Stimulated activated CD4-positive, alpha-beta T cell treated with anti-CD3 and anti-CD28 coated beads, Interleukin-4, amount 100 ng/mL, for 48 hours (primary cell): ENCODE measurements around the gene UBAC2.

Source experiments
- DNase-seq, 2 donors: peaks; one replicate each; pipeline ENCODE4 v3.0.0-alpha.2; 2020; ENCODE audit warnings: low read depth in 2 of 2

Gene UBAC2

GRCh38 chr13:99269627-99270241 is 69.1 kb downstream of the UBAC2 start:
- DNase-seq, result no peak

DNA sequence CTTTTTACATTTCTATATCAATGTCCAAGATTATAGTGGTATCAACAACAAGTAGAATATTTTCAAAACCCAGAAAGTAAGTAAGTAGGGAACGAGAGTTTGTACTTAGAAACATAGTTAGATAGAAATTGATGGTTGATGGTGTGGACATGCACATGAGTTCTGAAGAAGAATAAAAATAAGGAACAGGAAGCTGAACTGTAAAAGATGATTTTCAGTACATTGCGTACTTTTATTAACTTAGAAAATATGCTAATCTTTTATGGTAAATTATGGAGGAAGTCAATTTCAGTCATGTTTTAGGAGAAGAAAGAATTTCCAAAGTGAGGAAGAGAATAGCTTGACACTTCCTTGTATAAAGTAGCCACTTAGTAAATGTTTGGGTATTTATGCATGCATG is 69.9 kb downstream of the UBAC2 start:
- no peak for DNase-seq

DNA sequence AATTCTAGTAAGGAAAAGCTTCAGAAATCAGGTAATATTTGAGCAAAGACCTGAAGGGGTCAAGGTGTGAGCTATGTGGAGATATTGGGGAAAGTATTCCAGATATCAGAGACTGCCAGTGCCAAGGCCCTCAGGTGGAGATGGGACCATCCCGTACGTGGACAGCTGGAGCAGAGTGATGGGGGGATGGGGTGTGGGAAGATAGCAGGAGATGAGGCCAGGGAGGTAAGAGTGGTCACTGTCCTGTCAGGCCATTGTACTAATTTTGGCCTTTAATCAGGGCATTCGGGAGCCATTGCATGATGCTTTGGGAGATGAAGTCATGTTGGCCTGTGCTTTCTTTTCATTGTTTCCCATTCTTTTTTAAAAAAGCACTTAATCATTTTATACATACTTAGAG is 70.6 kb downstream of the UBAC2 start:
- DNase-seq, result no peak

DNA sequence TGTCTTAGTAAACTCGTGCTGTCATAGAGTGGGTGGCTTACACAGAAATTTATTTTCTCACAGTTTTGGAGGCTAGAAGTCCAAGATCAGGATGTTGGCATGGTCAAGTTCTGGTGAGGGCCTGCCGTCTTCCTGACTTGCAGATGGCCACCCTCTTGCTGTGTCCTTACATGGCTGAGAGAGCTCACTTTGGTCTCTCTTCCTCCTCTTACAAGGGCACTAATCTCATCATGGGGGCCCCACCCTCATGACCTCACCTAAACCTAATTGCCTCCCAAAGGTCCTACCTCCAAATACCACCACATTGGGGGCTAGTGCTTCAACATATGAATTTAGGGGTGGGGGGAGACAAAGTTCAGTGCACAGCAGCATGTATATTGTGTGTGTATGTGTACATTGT is 71.8 kb downstream of the UBAC2 start:
- no peak for DNase-seq

DNA sequence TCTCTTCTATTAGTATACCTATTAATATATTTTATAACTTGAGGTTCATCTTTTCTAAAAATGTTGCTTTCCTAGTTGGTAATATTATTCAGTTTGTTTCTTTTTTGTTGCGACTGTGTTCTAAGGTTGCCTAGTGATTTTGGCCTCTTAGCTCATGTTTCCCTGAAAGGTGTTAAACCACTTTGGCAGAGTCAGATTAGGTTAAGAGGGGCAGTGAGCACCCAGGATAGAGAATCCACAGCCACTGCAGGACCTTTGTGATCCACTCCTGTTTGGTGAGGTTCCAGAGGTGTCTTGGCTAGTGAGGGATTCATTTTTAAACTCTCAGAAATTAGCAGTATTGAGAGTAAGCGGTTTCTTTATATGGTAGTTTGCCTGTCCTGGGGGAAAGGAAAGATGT is 72.5 kb downstream of the UBAC2 start:
- no peak for DNase-seq

- no peak for DNase-seq
Measured at GRCh38 chr13:99275093-99275469, 74.4 kb downstream of the UBAC2 start.

- DNase-seq, result no peak
Measured at GRCh38 chr13:99276706-99277105, 76.1 kb downstream of the UBAC2 start.

GRCh38 chr13:99277629-99278028 is 77.0 kb downstream of the UBAC2 start:
- no peak for DNase-seq

GRCh38 chr13:99278200-99278599 is 77.5 kb downstream of the UBAC2 start:
- no peak for DNase-seq

- DNase-seq, result no peak
Measured at GRCh38 chr13:99278843-99279242, 78.2 kb downstream of the UBAC2 start.

DNA sequence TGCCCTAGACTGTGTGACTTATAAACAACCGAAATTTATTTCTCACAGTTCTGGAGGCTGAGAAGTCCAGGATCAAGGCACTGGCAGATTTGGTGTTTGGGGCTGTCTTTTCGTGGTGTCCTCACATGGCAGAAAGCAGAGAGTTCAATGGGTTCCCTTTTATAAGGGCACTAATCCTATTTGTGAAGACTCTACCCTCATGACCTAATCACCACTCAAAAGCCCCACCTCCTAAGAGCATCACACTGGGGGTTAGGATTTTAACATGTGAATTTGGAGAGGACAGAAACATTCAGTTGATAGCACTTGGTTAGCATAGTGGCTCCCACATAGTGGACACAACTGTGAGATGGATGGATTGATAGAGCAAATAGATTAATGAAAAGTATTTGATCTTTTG is 79.0 kb downstream of the UBAC2 start:
- DNase-seq, result no peak

- DNase-seq, result no peak
Measured at GRCh38 chr13:99280166-99280565, 79.5 kb downstream of the UBAC2 start.

DNA sequence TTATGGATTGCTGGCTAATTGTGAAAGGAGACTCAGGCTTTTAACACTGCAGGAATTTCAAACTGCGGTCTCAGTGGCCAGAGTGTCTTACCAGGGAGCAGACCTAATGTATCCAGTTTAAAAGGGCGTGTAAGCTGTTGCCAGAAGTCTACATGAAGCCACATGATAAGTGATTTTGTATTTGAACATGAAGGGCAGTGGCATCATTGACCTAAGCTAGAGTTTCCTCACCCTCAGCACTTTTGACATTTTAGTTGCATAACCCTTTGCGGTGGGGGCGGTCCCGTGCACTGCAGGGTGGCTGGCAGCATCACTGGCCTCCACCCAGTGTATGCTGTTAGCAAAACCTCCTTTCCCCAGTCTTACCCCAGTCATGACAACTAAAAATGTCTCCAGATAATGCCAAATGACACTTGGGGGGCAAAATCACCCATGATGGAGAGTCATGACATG is 81.2 kb downstream of the UBAC2 start:
- no peak for DNase-seq

GRCh38 chr13:99282264-99283231 is 81.9 kb downstream of the UBAC2 start:
- DNase-seq, result no peak

DNA sequence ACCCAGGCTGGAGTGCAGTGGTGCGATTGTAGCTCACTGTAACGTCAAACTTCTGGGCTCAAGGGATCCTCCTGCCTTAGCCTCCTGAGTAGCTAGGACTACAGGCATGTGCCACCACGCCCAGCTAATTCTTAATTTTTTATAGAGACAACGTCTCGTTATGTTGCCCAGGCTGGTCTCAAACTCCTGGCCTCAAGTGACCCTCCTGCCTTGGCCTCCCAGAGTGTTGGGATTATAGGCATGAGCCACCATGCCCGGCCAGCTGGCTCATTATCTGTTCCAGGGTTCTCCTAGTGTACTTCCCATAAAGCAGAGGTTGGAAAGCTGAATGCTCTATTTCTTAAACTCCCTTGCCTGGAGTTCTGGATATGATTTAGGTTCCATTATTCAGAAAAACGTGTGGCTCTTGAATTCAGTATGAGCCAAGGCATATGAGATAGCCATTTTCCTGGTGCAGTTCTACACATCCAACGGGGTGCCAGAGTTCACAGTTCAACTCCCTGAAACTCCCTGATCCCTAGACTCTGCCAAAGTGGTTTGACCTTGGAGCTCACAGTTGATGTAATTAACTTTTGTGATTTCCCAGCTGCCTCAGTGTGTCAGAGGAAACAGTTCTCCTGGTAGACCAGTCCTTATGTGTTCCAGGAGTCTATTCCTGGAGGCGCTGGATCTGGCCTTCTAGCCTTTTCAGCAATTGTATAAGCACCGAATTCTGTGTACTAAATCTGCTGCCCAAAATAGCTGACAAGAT is 85.0 kb downstream of the UBAC2 start:
- no peak for DNase-seq

GRCh38 chr13:99287551-99287950 is 86.9 kb downstream of the UBAC2 start:
- DNase-seq, result no peak

- peak in 1 of 2 donors; percentile 62 for DNase-seq
Measured at GRCh38 chr13:99288089-99288488, 87.4 kb downstream of the UBAC2 start.

GRCh38 chr13:99289271-99289670 is 88.6 kb downstream of the UBAC2 start:
- DNase-seq, result no peak

GRCh38 chr13:99289674-99290337 is 89.2 kb downstream of the UBAC2 start:
- peak in 1 of 2 donors; percentile 44 for DNase-seq

DNA sequence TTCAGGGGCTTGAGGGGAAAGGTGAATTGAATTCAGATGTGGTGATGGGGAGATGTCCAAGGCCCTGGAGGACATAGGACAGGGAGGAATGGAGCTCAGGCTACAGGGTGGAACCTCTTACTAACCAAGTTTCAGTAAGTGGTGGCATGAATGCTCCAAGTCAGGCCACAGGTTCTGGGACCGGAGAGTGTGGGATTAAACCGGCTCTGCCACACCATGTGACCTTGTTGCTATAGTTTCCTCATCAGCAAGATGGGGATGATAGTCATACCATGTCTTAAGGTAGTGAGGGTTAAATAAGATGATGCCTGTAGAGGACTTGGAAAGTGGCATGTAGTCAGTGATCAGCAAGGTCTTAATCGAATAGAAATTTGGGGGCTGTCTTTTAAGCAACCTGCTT is 90.2 kb downstream of the UBAC2 start:
- no peak for DNase-seq

DNA sequence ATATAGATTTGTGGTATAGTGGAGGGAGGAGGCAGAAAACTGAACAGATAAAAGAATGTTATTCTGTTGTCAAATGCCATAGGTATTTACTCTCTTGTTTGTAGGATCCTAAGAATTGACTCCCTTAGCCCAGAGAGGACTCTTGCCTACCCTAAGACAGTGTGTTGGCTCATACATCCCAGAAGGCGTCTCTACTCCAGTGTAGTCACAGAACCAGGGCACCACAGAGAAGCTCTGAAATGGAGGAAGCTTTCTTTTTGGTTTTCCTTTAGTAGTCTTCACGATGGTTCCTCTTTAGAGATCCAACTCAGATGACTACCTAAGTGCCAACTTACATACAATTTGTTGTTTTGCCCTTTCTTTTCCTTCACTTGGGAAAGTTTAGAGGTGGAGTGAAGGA is 92.5 kb downstream of the UBAC2 start:
- no peak for DNase-seq

DNA sequence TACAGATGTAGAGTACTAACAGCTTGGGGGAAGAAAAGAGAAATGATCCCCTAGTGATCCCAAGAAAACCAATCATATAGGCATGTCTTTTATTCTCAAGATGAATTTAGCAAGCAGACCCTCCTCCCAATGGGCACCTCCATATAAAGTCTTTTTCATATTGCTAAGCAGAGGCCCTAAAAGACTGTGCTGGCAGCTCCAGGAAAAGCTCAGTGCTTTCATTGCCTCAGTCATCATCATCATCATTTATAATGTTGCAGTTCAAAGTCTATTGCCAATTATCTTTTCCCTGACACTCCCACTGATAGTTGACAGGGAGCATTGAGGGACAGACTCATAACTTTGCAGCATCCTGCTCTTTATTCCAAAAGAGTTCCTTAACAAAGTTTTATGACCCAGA is 93.5 kb downstream of the UBAC2 start:
- DNase-seq, result no peak
